ENCODE measurements around the gene IGF2BP2. TPM values are rescaled to one million over a fixed set of nuclear protein-coding genes. Genes with fewer than 3 reads are reported as not detected.

Gene IGF2BP2
- total and polyA plus RNA-seq, 2 of the 13 experiments (the other 11 are each of a cell fraction or from before 2014, with no cell fraction given) = 6.5 to 46.0 TPM

DNA sequence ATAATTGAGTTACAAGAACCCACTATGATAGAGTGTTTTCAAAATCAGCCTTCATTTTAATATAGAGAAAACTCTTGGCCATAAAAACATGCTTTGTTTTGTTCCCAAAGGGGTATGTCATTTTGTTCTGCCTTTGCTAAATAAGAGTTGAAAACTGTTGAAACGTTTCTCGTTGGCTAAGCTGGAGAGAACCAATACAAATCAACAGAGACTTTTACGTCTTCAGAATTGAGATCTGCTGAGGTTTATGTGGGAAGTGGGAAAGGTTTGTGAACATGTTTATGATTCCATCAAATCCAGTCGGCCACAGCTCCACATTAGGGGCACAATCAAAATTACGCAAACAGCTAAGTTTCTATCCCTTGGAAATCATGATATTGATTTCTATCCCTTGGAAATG, 102.0 kb downstream of the IGF2BP2 start:
- TF ChIP-seq IRF2 (CRISPR knock-in tag; IDR thresholded peaks at IDR 0.05) (no peak), ZNF44 (CRISPR knock-in tag; IDR thresholded peaks at IDR 0.05) (no peak), ZNF124 (CRISPR knock-in tag; IDR thresholded peaks at IDR 0.05) (no peak), ZNF30 (CRISPR knock-in tag; IDR thresholded peaks at IDR 0.05) (no peak), GATAD2A (CRISPR knock-in tag; IDR thresholded peaks at IDR 0.05) (no peak), CEBPG (CRISPR knock-in tag; IDR thresholded peaks at IDR 0.05) (no peak), ZNF563 (CRISPR knock-in tag; IDR thresholded peaks at IDR 0.05) (no peak), CCDC6 (CRISPR knock-in tag; IDR thresholded peaks at IDR 0.05) (no peak), ZNF879 (CRISPR knock-in tag; IDR thresholded peaks at IDR 0.05) (no peak), NR2F1 (CRISPR knock-in tag; IDR thresholded peaks at IDR 0.05) (no peak), HNRNPUL1 (IDR thresholded peaks at IDR 0.05; ENCODE audit: low read depth, low read length) (no peak), SMC3 (IDR thresholded peaks at IDR 0.05; ENCODE audit: low read length) (no peak), ZNF672 (CRISPR knock-in tag; IDR thresholded peaks at IDR 0.05) (no peak), ELF1 (CRISPR knock-in tag; IDR thresholded peaks at IDR 0.05) (no peak), PHB2 (IDR thresholded peaks at IDR 0.05; ENCODE audit: partially characterized antibody) (no peak), BHLHE40 (IDR thresholded peaks at IDR 0.05; ENCODE audit: low read length) (no peak)
- TF ChIP-seq, protein P1, sequence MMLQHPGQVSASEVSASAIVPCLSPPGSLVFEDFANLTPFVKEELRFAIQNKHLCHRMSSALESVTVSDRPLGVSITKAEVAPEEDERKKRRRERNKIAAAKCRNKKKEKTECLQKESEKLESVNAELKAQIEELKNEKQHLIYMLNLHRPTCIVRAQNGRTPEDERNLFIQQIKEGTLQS (CRISPR knock-in tag; IDR thresholded peaks at IDR 0.05) = no peak
- TF ChIP-seq, protein P2, sequence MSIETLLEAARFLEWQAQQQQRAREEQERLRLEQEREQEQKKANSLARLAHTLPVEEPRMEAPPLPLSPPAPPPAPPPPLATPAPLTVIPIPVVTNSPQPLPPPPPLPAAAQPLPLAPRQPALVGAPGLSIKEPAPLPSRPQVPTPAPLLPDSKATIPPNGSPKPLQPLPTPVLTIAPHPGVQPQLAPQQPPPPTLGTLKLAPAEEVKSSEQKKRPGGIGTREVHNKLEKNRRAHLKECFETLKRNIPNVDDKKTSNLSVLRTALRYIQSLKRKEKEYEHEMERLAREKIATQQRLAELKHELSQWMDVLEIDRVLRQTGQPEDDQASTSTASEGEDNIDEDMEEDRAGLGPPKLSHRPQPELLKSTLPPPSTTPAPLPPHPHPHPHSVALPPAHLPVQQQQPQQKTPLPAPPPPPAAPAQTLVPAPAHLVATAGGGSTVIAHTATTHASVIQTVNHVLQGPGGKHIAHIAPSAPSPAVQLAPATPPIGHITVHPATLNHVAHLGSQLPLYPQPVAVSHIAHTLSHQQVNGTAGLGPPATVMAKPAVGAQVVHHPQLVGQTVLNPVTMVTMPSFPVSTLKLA (IDR thresholded peaks at IDR 0.05) = no peak
- peaks cover 69% of the 10 kb centered on the region for H3K4me1 ChIP-seq (ENCODE audit: insufficient read depth, low read length)
- H2AFZ ChIP-seq (ENCODE audit: low read length) = no peak overlapping the region
- DNase-seq (ENCODE audit: low spot score) (no peak), ATAC-seq (no peak), FAIRE-seq (no peak)
- CTCF ChIA-PET (ENCODE audit: low intra/inter-chr PET ratio, low total read pairs) = no interaction called here
- H3K27me3 ChIP-seq (ENCODE audit: control insufficient read depth in 1 of 2, insufficient read depth in 2 of 2, low read length in 2 of 2) = no peaks in the 10 kb centered on the region
- no peak overlapping the region for H3K9ac ChIP-seq (ENCODE audit: insufficient read depth, low read depth, low read length)
- 92% methylated on average over 5 of the region's 5 CpGs for WGBS (ENCODE audit: low lambda C conversion rate)
- H3K79me2 ChIP-seq (ENCODE audit: insufficient read depth, low read length) = peaks cover 91% of the 10 kb centered on the region
- in situ Hi-C loops (cut with HindIII; ENCODE audit: extremely low pct_ligation_motif_present, low pct_unique_long_range_greater_than_20kb) = no loop called here
- no peak overlapping the region for H3K4me2 ChIP-seq (ENCODE audit: low read depth, low read length)
- no peak overlapping the region for H3K27ac ChIP-seq (ENCODE audit: extremely low read length, insufficient read depth, low read length)
- peaks cover 78% of the 10 kb centered on the region for H4K20me1 ChIP-seq (ENCODE audit: insufficient read depth, low read length)
- H3K36me3 ChIP-seq (replicated peaks in 1 of 2; ENCODE audit: control insufficient read depth in 1 of 2, insufficient read depth in 2 of 2, low read length in 2 of 2) = peaks cover 0 to 7% of the 10 kb centered on the region in 2 experiments; a peak in 3 of 5 replicates
- H3K4me3 ChIP-seq (replicated peaks in 1 of 3; ENCODE audit: insufficient read depth in 1 of 3, low read depth in 2 of 3, low read length in 3 of 3) = no peak overlapping the region
- intact Hi-C loops (cut with micrococcal nuclease; ENCODE audit: unreplicated experiment) = no loop called here
- POLR2A ChIA-PET = no interaction called here
- BruUV-seq (replicated peaks) = no TSS peak
- H3K9me3 ChIP-seq (ENCODE audit: low read length) = no peaks in the 10 kb centered on the region
